Thymus (tissue), 11 donors: Measurements from ENCODE around the gene PHEX. TPM values are rescaled to one million over a fixed set of nuclear protein-coding genes. Genes with fewer than 3 reads are reported as not detected.

Experiments
- DNase-seq, 9 donors: peaks; one replicate each; pipeline ENCODE4 v3.0.0-alpha.2; 2013; ENCODE audit warnings: low spot score in 9 of 9, low read depth in 6 of 9, missing footprints in 1 of 9
- H3K27ac ChIP-seq, 2 donors: one replicate each; pipeline ENCODE4 v1.5.1; 2013; ENCODE audit warnings: control low read depth in 1 of 2, low read depth in 1 of 2, low read length in 1 of 2, mild to moderate bottlenecking in 1 of 2, moderate library complexity in 1 of 2
- H3K27me3 ChIP-seq, 2 donors: one replicate each; pipeline ENCODE4 v1.5.1; 2013; ENCODE audit warnings: low read length in 1 of 2; ENCODE audit not compliant: control insufficient read depth in 2 of 2, insufficient read depth in 1 of 2
- H3K36me3 ChIP-seq, 2 donors: one replicate each; pipeline ENCODE4 v1.5.1; 2013; ENCODE audit warnings: low read length in 1 of 2, mild to moderate bottlenecking in 1 of 2, moderate library complexity in 1 of 2; ENCODE audit not compliant: control insufficient read depth in 2 of 2, insufficient read depth in 2 of 2
- H3K4me1 ChIP-seq, 2 donors: one replicate each; pipeline ENCODE4 v1.5.1; 2013; ENCODE audit warnings: low read length in 2 of 2; ENCODE audit not compliant: control insufficient read depth in 2 of 2, insufficient read depth in 2 of 2
- H3K4me3 ChIP-seq, 2 donors: one replicate each; pipeline ENCODE4 v1.5.1; 2013; ENCODE audit warnings: low read length in 2 of 2, control low read depth in 1 of 2, mild to moderate bottlenecking in 1 of 2
- H3K9me3 ChIP-seq, 2 donors: one replicate each; pipeline ENCODE4 v1.5.1; 2013; ENCODE audit warnings: low read length in 1 of 2, mild to moderate bottlenecking in 1 of 2; ENCODE audit not compliant: control insufficient read depth in 2 of 2, insufficient read depth in 1 of 2
- WGBS: extraction: QIAGEN DNeasy Blood & Tissue Kit; methylation state at CpG from one replicate; pipeline ENCODE4 v1.1.7; 2013; 5-methylcytosine and 5-hydroxymethylcytosine counted together
- polyA plus RNA-seq: library from polyadenylated mRNA; stranded (reverse); fragments of 200-250 nt; gene quantifications from one replicate; pipeline ENCODE4 v1.2.3, GENCODE V29; 2013
- total RNA-seq: library from RNA; stranded (reverse); fragments of 120-200 nt; gene quantifications from one replicate; pipeline ENCODE4 v1.2.4, GENCODE V29; 2013
- donor health status: healthy.

PHEX gene
- total and polyA plus RNA-seq, 2 donors = 0.66 TPM

- 94% methylated on average over 4 of the region's 4 CpGs for WGBS
- no peak overlapping the region for H3K4me3 ChIP-seq
- no peaks in the 10 kb centered on the region for H3K4me1 ChIP-seq
- no peak overlapping the region for H3K27ac ChIP-seq
- DNase-seq = no peak
- no peaks in the 10 kb centered on the region for H3K36me3 ChIP-seq
- H3K27me3 ChIP-seq = no peaks in the 10 kb centered on the region
- no peaks in the 10 kb centered on the region for H3K9me3 ChIP-seq
Observed at GRCh38 chrX:22165732-22166457, 133.8 kb downstream of the PHEX start.

- Histone ChIP-seq H3K4me3 (no peak overlapping the region), H3K36me3 (no peaks in the 10 kb centered on the region), H3K4me1 (no peaks in the 10 kb centered on the region), H3K9me3 (no peaks in the 10 kb centered on the region), H3K27ac (no peak overlapping the region), H3K27me3 (no peaks in the 10 kb centered on the region)
- DNase-seq = no peak
- WGBS = 77% methylated on average over 7 of the region's 7 CpGs
Observed at GRCh38 chrX:22171287-22172060, 139.3 kb downstream of the PHEX start.

- no peak for DNase-seq
- no peaks in the 10 kb centered on the region for H3K4me1 ChIP-seq
- 95% methylated on average over 5 of the region's 5 CpGs for WGBS
Observed at GRCh38 chrX:22173966-22174365, 141.8 kb downstream of the PHEX start.

GRCh38 chrX:22177950-22178515 is 145.9 kb downstream of the PHEX start:
- H3K27ac ChIP-seq = no peak overlapping the region
- H3K27me3 ChIP-seq = no peaks in the 10 kb centered on the region
- H3K36me3 ChIP-seq = no peaks in the 10 kb centered on the region
- no peak for DNase-seq
- no peak overlapping the region for H3K4me3 ChIP-seq
- no peaks in the 10 kb centered on the region for H3K9me3 ChIP-seq
- no peaks in the 10 kb centered on the region for H3K4me1 ChIP-seq
- 81% methylated on average over 7 of the region's 7 CpGs for WGBS

More at GRCh38 chrX:22173966-22174365, 141.8 kb downstream of the PHEX start:
- no peak overlapping the region for H3K4me3 ChIP-seq
- no peaks in the 10 kb centered on the region for H3K27me3 ChIP-seq
- no peaks in the 10 kb centered on the region for H3K36me3 ChIP-seq
- no peaks in the 10 kb centered on the region for H3K9me3 ChIP-seq
- H3K27ac ChIP-seq = no peak overlapping the region

- H3K9me3 ChIP-seq = no peaks in the 10 kb centered on the region
- 86% methylated on average over 2 of the region's 2 CpGs for WGBS
- no peaks in the 10 kb centered on the region for H3K27me3 ChIP-seq
- H3K4me1 ChIP-seq = no peaks in the 10 kb centered on the region
- H3K36me3 ChIP-seq = no peaks in the 10 kb centered on the region
- no peak overlapping the region for H3K4me3 ChIP-seq
- no peak overlapping the region for H3K27ac ChIP-seq
- DNase-seq = no peak
Observed at GRCh38 chrX:22184096-22184495, 152.0 kb downstream of the PHEX start.

- H3K36me3 ChIP-seq = no peaks in the 10 kb centered on the region
- DNase-seq = no peak
- 95% methylated on average over 2 of the region's 2 CpGs for WGBS
- H3K4me1 ChIP-seq = no peaks in the 10 kb centered on the region
- no peak overlapping the region for H3K27ac ChIP-seq
- H3K4me3 ChIP-seq = no peak overlapping the region
- H3K9me3 ChIP-seq = no peaks in the 10 kb centered on the region
- no peaks in the 10 kb centered on the region for H3K27me3 ChIP-seq
Observed at GRCh38 chrX:22186165-22186564, 154.0 kb downstream of the PHEX start.

- H3K27ac ChIP-seq = no peak overlapping the region
- H3K4me1 ChIP-seq = no peaks in the 10 kb centered on the region
- 23% methylated on average over 13 of the region's 13 CpGs for WGBS
- no peaks in the 10 kb centered on the region for H3K9me3 ChIP-seq
- peak in 5 of 9 donors; percentile 3 to 47 (median 4) for DNase-seq
- H3K27me3 ChIP-seq = no peaks in the 10 kb centered on the region
- no peaks in the 10 kb centered on the region for H3K36me3 ChIP-seq
- no peak overlapping the region for H3K4me3 ChIP-seq
Observed at GRCh38 chrX:22192419-22193060, 160.4 kb downstream of the PHEX start.

GRCh38 chrX:22193851-22194659 is 161.9 kb downstream of the PHEX start:
- H3K4me3 ChIP-seq = no peak overlapping the region
- no peak for DNase-seq
- H3K36me3 ChIP-seq = no peaks in the 10 kb centered on the region
- no peak overlapping the region for H3K27ac ChIP-seq
- H3K9me3 ChIP-seq = no peaks in the 10 kb centered on the region
- WGBS = 81% methylated on average over 8 of the region's 8 CpGs
- no peaks in the 10 kb centered on the region for H3K27me3 ChIP-seq
- H3K4me1 ChIP-seq = no peaks in the 10 kb centered on the region
